Measurements from ENCODE around the gene TSC22D1.

DNA sequence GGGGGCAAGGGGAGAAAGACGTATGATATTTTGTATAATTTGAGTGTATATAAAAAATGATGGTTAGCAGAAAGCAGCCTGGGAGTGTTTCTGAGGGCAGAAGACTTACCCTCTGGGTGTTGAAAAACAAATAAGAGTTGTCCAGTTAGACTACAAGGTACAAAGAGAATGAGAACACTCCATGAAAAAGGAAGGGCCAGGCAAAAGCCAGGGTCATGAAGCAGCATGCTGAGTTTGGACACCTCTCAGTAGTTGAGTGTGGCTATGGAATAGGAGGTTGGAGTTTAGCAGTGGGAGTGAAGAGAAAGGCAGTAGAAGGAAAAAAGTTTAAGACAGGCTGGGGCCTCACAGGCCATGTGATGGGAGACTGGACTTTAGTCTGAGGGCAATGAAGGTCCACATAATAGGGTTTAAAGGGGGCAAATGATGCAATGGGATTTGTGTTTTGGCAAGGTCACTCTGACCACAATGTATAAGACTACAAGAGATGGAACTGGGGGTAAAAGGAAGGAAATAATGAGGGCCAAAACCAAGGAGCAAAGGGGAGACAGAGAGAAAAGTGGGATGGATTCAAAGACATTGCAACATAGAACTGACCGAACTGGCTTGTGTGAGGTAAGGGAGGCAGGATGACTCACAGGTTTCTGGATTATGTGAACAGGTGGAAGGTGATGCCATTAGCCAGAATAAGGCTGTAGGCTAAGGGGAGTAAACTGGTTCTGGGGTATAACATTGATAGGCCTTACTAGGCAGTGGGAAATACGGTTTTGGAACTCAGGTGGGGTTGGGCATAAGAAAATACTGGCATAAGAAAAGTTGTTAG lies 125.9 kb downstream of the TSC22D1 start:
- TF ChIP-seq, protein P1, sequence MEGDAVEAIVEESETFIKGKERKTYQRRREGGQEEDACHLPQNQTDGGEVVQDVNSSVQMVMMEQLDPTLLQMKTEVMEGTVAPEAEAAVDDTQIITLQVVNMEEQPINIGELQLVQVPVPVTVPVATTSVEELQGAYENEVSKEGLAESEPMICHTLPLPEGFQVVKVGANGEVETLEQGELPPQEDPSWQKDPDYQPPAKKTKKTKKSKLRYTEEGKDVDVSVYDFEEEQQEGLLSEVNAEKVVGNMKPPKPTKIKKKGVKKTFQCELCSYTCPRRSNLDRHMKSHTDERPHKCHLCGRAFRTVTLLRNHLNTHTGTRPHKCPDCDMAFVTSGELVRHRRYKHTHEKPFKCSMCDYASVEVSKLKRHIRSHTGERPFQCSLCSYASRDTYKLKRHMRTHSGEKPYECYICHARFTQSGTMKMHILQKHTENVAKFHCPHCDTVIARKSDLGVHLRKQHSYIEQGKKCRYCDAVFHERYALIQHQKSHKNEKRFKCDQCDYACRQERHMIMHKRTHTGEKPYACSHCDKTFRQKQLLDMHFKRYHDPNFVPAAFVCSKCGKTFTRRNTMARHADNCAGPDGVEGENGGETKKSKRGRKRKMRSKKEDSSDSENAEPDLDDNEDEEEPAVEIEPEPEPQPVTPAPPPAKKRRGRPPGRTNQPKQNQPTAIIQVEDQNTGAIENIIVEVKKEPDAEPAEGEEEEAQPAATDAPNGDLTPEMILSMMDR (conservative IDR thresholded peaks at IDR 0.05; ENCODE audit: low read depth, low read length) = no peak
- TF ChIP-seq EZH2phosphoT487 (IDR thresholded peaks at IDR 0.05; ENCODE audit: borderline replicate concordance, low read length) = no peak
